AG04450 (cell line): Measurements from ENCODE around the gene EXOSC2. TPM values are rescaled to one million over a fixed set of nuclear protein-coding genes. Genes with fewer than 3 reads are reported as not detected.

Experiments used
- CTCF ChIA-PET: fragments of 300-600, 350-600 bp; formaldehyde crosslinking; extraction: SDS; loops from one replicate; lab custom pipeline; 2022; ENCODE audit warnings: antibody characterized with exemption, inconsistent platforms; lab: Charles Lee
- POLR2A ChIA-PET: fragments of 350-600 bp; formaldehyde crosslinking; extraction: SDS; loops from one replicate; lab custom pipeline; 2021; ENCODE audit warnings: antibody characterized with exemption, inconsistent platforms; lab: Yijun Ruan, JAX
- DNase-seq: peaks from one replicate; pipeline ENCODE4 v3.0.0-alpha.2; 2011; ENCODE audit warnings: low read depth, low spot score
- H3K27ac ChIP-seq: one replicate; pipeline ENCODE4 v1.5.1; 2012; ENCODE audit warnings: low read depth, low read length, control low read depth
- H3K27me3 ChIP-seq: one replicate; pipeline ENCODE4 v1.6.0; 2012; ENCODE audit warnings: low read length; ENCODE audit not compliant: control insufficient read depth, insufficient read depth
- H3K4me3 ChIP-seq: 2 replicates; pipeline ENCODE4 v1.5.1; 2011; ENCODE audit warnings: mild to moderate bottlenecking, low read depth, low read length, control low read depth
- H3K9me3 ChIP-seq: 2 replicates; pipeline ENCODE4 v1.5.1; 2012; ENCODE audit warnings: low read length; ENCODE audit not compliant: control insufficient read depth, insufficient read depth
- polyA plus RNA-seq: library from polyadenylated mRNA; depleted of rRNA; stranded (reverse); fragments of >200 nt; gene quantifications from 2 replicates; pipeline ENCODE4 v1.2.3, GENCODE V29; 2011
- TF ChIP-seq, protein P1 (sequence below): IDR thresholded peaks from 2 replicates; pipeline ENCODE4 v1.5.1; 2011; ENCODE audit warnings: low read depth, low read length, control low read depth, inconsistent platforms

Gene EXOSC2
- polyA plus RNA-seq, 1 experiment = 29.5 TPM

- Histone ChIP-seq H3K4me3 (no peak overlapping the region), H3K9me3 (peaks cover 9% of the 10 kb centered on the region; the same call in 1 of the 2 replicates), H3K27me3 (peaks cover 89% of the 10 kb centered on the region), H3K27ac (no peak overlapping the region)
- no peak for DNase-seq
- POLR2A ChIA-PET = no interaction called here
- CTCF ChIA-PET = no interaction called here
- TF ChIP-seq, protein P1, sequence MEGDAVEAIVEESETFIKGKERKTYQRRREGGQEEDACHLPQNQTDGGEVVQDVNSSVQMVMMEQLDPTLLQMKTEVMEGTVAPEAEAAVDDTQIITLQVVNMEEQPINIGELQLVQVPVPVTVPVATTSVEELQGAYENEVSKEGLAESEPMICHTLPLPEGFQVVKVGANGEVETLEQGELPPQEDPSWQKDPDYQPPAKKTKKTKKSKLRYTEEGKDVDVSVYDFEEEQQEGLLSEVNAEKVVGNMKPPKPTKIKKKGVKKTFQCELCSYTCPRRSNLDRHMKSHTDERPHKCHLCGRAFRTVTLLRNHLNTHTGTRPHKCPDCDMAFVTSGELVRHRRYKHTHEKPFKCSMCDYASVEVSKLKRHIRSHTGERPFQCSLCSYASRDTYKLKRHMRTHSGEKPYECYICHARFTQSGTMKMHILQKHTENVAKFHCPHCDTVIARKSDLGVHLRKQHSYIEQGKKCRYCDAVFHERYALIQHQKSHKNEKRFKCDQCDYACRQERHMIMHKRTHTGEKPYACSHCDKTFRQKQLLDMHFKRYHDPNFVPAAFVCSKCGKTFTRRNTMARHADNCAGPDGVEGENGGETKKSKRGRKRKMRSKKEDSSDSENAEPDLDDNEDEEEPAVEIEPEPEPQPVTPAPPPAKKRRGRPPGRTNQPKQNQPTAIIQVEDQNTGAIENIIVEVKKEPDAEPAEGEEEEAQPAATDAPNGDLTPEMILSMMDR = no peak
Measured at GRCh38 chr9:130658893-130659698, 34.5 kb upstream of the EXOSC2 start.

GRCh38 chr9:130659699-130660248 lies 33.8 kb upstream of the EXOSC2 start:
- peaks cover 9% of the 10 kb centered on the region; the same call in 1 of the 2 replicates for H3K9me3 ChIP-seq
- no peak overlapping the region for H3K4me3 ChIP-seq
- no peak overlapping the region for H3K27ac ChIP-seq
- CTCF ChIA-PET = no interaction called here
- POLR2A ChIA-PET = no interaction called here
- peaks cover 94% of the 10 kb centered on the region for H3K27me3 ChIP-seq
- TF ChIP-seq, protein P1 = no peak
- DNase-seq = no peak

GRCh38 chr9:130660326-130660682 lies 33.3 kb upstream of the EXOSC2 start:
- ChIA-PET CTCF (no interaction called here), POLR2A (no interaction called here)
- no peak for DNase-seq
- no peak overlapping the region for H3K4me3 ChIP-seq
- peaks cover 9% of the 10 kb centered on the region; the same call in 1 of the 2 replicates for H3K9me3 ChIP-seq
- TF ChIP-seq, protein P1 = no peak
- H3K27me3 ChIP-seq = peaks cover 94% of the 10 kb centered on the region
- H3K27ac ChIP-seq = no peak overlapping the region

GRCh38 chr9:130660683-130661450 lies 32.7 kb upstream of the EXOSC2 start:
- H3K27ac ChIP-seq = no peak overlapping the region
- H3K4me3 ChIP-seq = no peak overlapping the region; the same call in 1 of the 2 replicates
- no peak for DNase-seq
- H3K27me3 ChIP-seq = peaks cover 94% of the 10 kb centered on the region
- TF ChIP-seq, protein P1 = no peak
- CTCF ChIA-PET = no interaction called here
- peaks cover 12% of the 10 kb centered on the region; the same call in 1 of the 2 replicates for H3K9me3 ChIP-seq
- POLR2A ChIA-PET = no interaction called here
